Measurements from ENCODE around the gene PLXNA4.

PLXNA4 gene

GRCh38 chr7:132242192-132242812 lies 334.0 kb downstream of the PLXNA4 start:
- no peak for DNase-seq (ENCODE audit: low read depth)

GRCh38 chr7:132240821-132241422 lies 335.3 kb downstream of the PLXNA4 start:
- no peak for DNase-seq (ENCODE audit: low read depth)

GRCh38 chr7:132240262-132240661 lies 336.0 kb downstream of the PLXNA4 start:
- DNase-seq (ENCODE audit: low read depth): no peak

- no peak for DNase-seq (ENCODE audit: low read depth)
These were observed 336.8 kb downstream of the PLXNA4 start for GRCh38 chr7:132239422-132239994.

- DNase-seq (ENCODE audit: low read depth): no peak
These were observed 341.6 kb downstream of the PLXNA4 start for GRCh38 chr7:132234711-132235110.

- DNase-seq (ENCODE audit: low read depth): no peak
These were observed 343.9 kb downstream of the PLXNA4 start for GRCh38 chr7:132232406-132232805.

GRCh38 chr7:132230462-132230861 lies 345.8 kb downstream of the PLXNA4 start:
- DNase-seq (ENCODE audit: low read depth): no peak

GRCh38 chr7:132228240-132228639 lies 348.0 kb downstream of the PLXNA4 start:
- no peak for DNase-seq (ENCODE audit: low read depth)

- no peak for DNase-seq (ENCODE audit: low read depth)
These were observed 349.3 kb downstream of the PLXNA4 start for GRCh38 chr7:132226957-132227290.

GRCh38 chr7:132226046-132226956 lies 350.0 kb downstream of the PLXNA4 start:
- no peak for DNase-seq (ENCODE audit: low read depth)

GRCh38 chr7:132225216-132226030 lies 350.8 kb downstream of the PLXNA4 start:
- DNase-seq (ENCODE audit: low read depth): no peak

- no peak for DNase-seq (ENCODE audit: low read depth)
These were observed 354.9 kb downstream of the PLXNA4 start for GRCh38 chr7:132221356-132221755.

- DNase-seq (ENCODE audit: low read depth): no peak
These were observed 356.2 kb downstream of the PLXNA4 start for GRCh38 chr7:132220060-132220459.

GRCh38 chr7:132218876-132219275 lies 357.4 kb downstream of the PLXNA4 start:
- no peak for DNase-seq (ENCODE audit: low read depth)

- DNase-seq (ENCODE audit: low read depth): no peak
These were observed 359.3 kb downstream of the PLXNA4 start for GRCh38 chr7:132216847-132217525.

GRCh38 chr7:132214452-132214851 lies 361.8 kb downstream of the PLXNA4 start:
- DNase-seq (ENCODE audit: low read depth): no peak

GRCh38 chr7:132213583-132213982 lies 362.7 kb downstream of the PLXNA4 start:
- DNase-seq (ENCODE audit: low read depth): no peak

- DNase-seq (ENCODE audit: low read depth): no peak
These were observed 364.3 kb downstream of the PLXNA4 start for GRCh38 chr7:132211971-132212370.

- no peak for DNase-seq (ENCODE audit: low read depth)
These were observed 365.4 kb downstream of the PLXNA4 start for GRCh38 chr7:132210821-132211220.

GRCh38 chr7:132207782-132208181 lies 368.5 kb downstream of the PLXNA4 start:
- no peak for DNase-seq (ENCODE audit: low read depth)

- no peak for DNase-seq (ENCODE audit: low read depth)
These were observed 369.1 kb downstream of the PLXNA4 start for GRCh38 chr7:132207211-132207610.

Measured in activated T-cell treated with anti-CD3 and anti-CD28 coated beads for 48 hours (primary cell).